B cell (primary cell): Measurements from ENCODE around the gene ENG. TPM values are rescaled to one million over a fixed set of nuclear protein-coding genes. Genes with fewer than 3 reads are reported as not detected.

Experiments
- ATAC-seq: fragments of 200-7000 bp; cut with Tn5 transposase; one replicate; pipeline ENCODE4 v1.10.0; 2021; ENCODE audit warnings: low read depth, mild to moderate bottlenecking, moderate number of reproducible peaks, moderate library complexity
- CTCF ChIA-PET: fragments of 350-600 bp; sonication (Branson Sonifier 250); formaldehyde crosslinking; loops from one replicate; lab custom pipeline; 2021; ENCODE audit warnings: antibody characterized with exemption, inconsistent platforms; lab: Charles Lee
- POLR2A ChIA-PET: fragments of 350-600 bp; sonication (Branson Sonifier 250); formaldehyde crosslinking; loops from one replicate; lab custom pipeline; 2021; ENCODE audit warnings: antibody characterized with exemption; lab: Charles Lee
- DNase-seq: peaks from one replicate; pipeline ENCODE4 v3.0.0; 2013
- H2AFZ ChIP-seq: 2 replicates; pipeline ENCODE4 v1.6.1; 2012; ENCODE audit warnings: mild to moderate bottlenecking, low read depth, low read length; ENCODE audit not compliant: insufficient read depth, poor library complexity, severe bottlenecking
- H3K27ac ChIP-seq, 2 donors: 1 replicate in 1 of 2; 2 replicates in 1 of 2; pipeline ENCODE4 v1.5.1; 2012 to 2013; ENCODE audit warnings: low read length in 2 of 2, mild to moderate bottlenecking in 2 of 2, moderate library complexity in 1 of 2
- H3K27me3 ChIP-seq, 4 experiments: fragments of 200-600 bp in 1 of 4; sonication (generic) in 1 of 4; replicated peaks in 1 of 4; 1 replicate in 2 of 4; 2 replicates in 2 of 4; pipeline versions ENCODE4 v1.6.1 to v1.7.0; 2013 to 2016; ENCODE audit warnings: low read length in 3 of 4, mild to moderate bottlenecking in 2 of 4, mixed read lengths in 1 of 4, moderate library complexity in 1 of 4; ENCODE audit not compliant: insufficient read depth in 4 of 4, control insufficient read depth in 3 of 4; ENCODE audit errors: control extremely low read depth in 1 of 4
- H3K36me3 ChIP-seq, 2 experiments: replicated peaks in 1 of 2; 1 replicate in 1 of 2; 2 replicates in 1 of 2; pipeline versions ENCODE4 v1.6.1 to v1.7.1; 2013; ENCODE audit warnings: low read length in 1 of 2; ENCODE audit not compliant: insufficient read depth in 2 of 2, control insufficient read depth in 1 of 2; ENCODE audit errors: control extremely low read depth in 1 of 2, extremely low read depth in 1 of 2
- H3K4me1 ChIP-seq, 2 donors: fragments of 200-600 bp in 1 of 2; sonication (generic) in 1 of 2; 1 replicate in 1 of 2; 2 replicates in 1 of 2; pipeline versions ENCODE4 v1.5.1 to v1.6.1; 2013 to 2017; ENCODE audit warnings: low read length in 2 of 2; ENCODE audit not compliant: control insufficient read depth in 2 of 2, insufficient read depth in 2 of 2
- H3K4me2 ChIP-seq: replicated peaks from 2 replicates; pipeline ENCODE3; 2012; ENCODE audit warnings: mild to moderate bottlenecking, low read depth, low read length; ENCODE audit not compliant: poor library complexity, severe bottlenecking
- H3K4me3 ChIP-seq, 5 experiments: fragments of 200-600 bp in 1 of 5; sonication (generic) in 1 of 5; 1 replicate in 3 of 5; 2 replicates in 2 of 5; pipeline versions ENCODE4 v1.5.1 to v1.7.0; 2011 to 2016; ENCODE audit warnings: low read length in 4 of 5, mild to moderate bottlenecking in 4 of 5, low read depth in 2 of 5, control low read depth in 1 of 5, moderate library complexity in 1 of 5; ENCODE audit not compliant: insufficient read depth in 1 of 5; ENCODE audit errors: control extremely low read depth in 1 of 5, extremely low read depth in 1 of 5
- H3K79me2 ChIP-seq: fragments of 200-600 bp; sonication (generic); one replicate; pipeline ENCODE4 v1.6.0; 2016; ENCODE audit warnings: low read length; ENCODE audit not compliant: control insufficient read depth, insufficient read depth
- H3K9ac ChIP-seq: fragments of 200-600 bp; sonication (generic); 2 replicates; pipeline ENCODE4 v1.6.1; 2017; ENCODE audit warnings: mild to moderate bottlenecking, low read length, moderate library complexity
- H3K9me3 ChIP-seq, 3 donors: one replicate each; pipeline versions ENCODE4 v1.6.1 to v1.7.1; 2013; ENCODE audit warnings: low read length in 2 of 3; ENCODE audit not compliant: control insufficient read depth in 2 of 3, insufficient read depth in 1 of 3; ENCODE audit errors: control extremely low read depth in 1 of 3
- H4K20me1 ChIP-seq: 2 replicates; pipeline ENCODE4 v1.6.0; 2012; ENCODE audit warnings: mild to moderate bottlenecking, low read length; ENCODE audit not compliant: insufficient read depth, control insufficient read depth, poor library complexity, severe bottlenecking
- H3K27ac Mint-ChIP-seq: one replicate; pipeline ENCODE4 v1.8.0; 2021; ENCODE audit warnings: mixed read lengths
- H3K27me3 Mint-ChIP-seq: one replicate; pipeline ENCODE4 v1.8.0; 2021; ENCODE audit warnings: mixed read lengths
- H3K4me1 Mint-ChIP-seq: one replicate; pipeline ENCODE4 v1.8.0; 2021; ENCODE audit warnings: mixed read lengths
- H3K4me3 Mint-ChIP-seq: one replicate; pipeline ENCODE4 v1.8.0; 2021; ENCODE audit warnings: mixed read lengths
- H3K9me3 Mint-ChIP-seq: one replicate; pipeline ENCODE4 v1.8.0; 2022; ENCODE audit warnings: mixed read lengths; ENCODE audit not compliant: insufficient read depth
- EZH2 ChIP-seq: IDR thresholded peaks from 2 replicates; pipeline ENCODE4 v1.6.1; 2012; ENCODE audit warnings: borderline replicate concordance, low read depth, mild to moderate bottlenecking, moderate library complexity, low read length; ENCODE audit not compliant: insufficient read depth, poor library complexity, severe bottlenecking
- WGBS: methylation state at CpG from one replicate; pipeline ENCODE4 v1.1.5; 2013; ENCODE audit warnings: missing lambda C conversion rate; ENCODE audit not compliant: insufficient coverage; 5-methylcytosine and 5-hydroxymethylcytosine counted together
- intact Hi-C: fragments of 100-400 bp; cut with micrococcal nuclease; formaldehyde crosslinking; loops from one replicate; pipeline ENCODE4 v1.10.0; 2022
- polyA plus RNA-seq: library from polyadenylated mRNA; depleted of rRNA; stranded (reverse); fragments of >200 nt; gene quantifications from 2 replicates; pipeline ENCODE4 v1.2.3, GENCODE V29; 2012
- total RNA-seq, 2 donors: library from RNA; stranded (reverse); fragments of 120-200 nt in 1 of 2; gene quantifications; 1 replicate in 1 of 2; 2 replicates in 1 of 2; pipeline versions ENCODE4 v1.2.3 to v1.2.4, GENCODE V29; 2013 to 2022
- TF ChIP-seq, protein P1 (sequence below): fragments of 200-600 bp; IDR thresholded peaks from one replicate; pipeline ENCODE4 v1.8.0; 2022; ENCODE audit warnings: antibody characterized with exemption, mild to moderate bottlenecking

ENG gene
- total and polyA plus RNA-seq, 2 donors (not counting 1 experiment from before 2014, with no cell fraction given), result 5.4 to 12.6 TPM

DNA sequence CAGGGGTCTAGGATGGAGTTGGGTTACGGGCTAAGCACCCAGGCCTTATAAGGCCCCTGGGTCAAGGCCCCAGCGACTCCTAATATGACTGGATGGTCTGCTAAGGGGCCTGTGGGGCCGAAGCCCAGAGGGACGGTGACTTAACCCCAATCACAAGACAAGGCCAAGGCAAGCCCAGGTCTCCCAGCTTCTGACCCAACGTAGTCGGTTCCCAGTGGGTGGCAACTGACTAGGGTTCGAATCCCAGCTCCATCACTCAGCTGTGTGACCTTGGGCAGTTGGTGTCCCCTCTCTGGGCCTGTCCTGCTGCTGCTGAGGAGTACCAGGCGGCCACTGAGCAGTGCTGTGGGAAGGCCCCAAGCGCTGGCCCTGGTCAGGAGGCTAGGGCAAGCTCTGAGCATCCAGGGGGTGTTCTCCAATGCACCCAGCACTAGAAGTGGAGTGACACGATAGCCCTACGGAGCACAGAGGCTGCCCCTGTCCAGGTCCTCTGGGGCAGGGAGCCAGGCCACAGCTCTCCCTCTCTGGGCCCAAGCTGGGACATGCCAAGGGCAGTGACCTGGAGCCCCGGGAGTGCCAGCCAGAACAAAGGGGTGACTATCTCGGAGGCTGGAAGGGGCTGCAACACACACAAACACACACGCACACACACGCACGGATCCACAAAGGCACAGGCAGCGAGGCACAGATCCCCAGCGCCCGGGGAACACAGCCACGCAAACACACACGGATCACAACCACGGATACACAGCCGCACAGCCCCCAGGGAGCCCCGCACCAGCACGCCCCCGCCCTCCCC, 22.5 kb upstream of the ENG start:
- H3K4me2 ChIP-seq, result peak overlapping the region; percentile 79
- no peaks in the 10 kb centered on the region for H3K9me3 ChIP-seq
- H3K4me1 ChIP-seq, result peaks cover 21 to 30% of the 10 kb centered on the region in 2 donors
- H3K27ac ChIP-seq, result no peak overlapping the region
- DNase-seq (no peak), ATAC-seq (no peak)
- Mint-ChIP-seq H3K4me3 (peak overlapping the region; percentile 75), H3K4me1 (peaks cover 25% of the 10 kb centered on the region), H3K27ac (peak overlapping the region; percentile 26), H3K9me3 (no peaks in the 10 kb centered on the region), H3K27me3 (no peaks in the 10 kb centered on the region)
- peaks cover 0 to 12% (median 3%) of the 10 kb centered on the region in 4 experiments for H3K27me3 ChIP-seq
- intact Hi-C loops, result no loop called here
- 45% methylated on average over 25 of the region's 26 CpGs for WGBS
- peaks cover 4% of the 10 kb centered on the region for H3K79me2 ChIP-seq
- CTCF ChIA-PET, result no interaction called here
- POLR2A ChIA-PET, result no interaction called here
- H2AFZ ChIP-seq, result peak overlapping the region; percentile 64
- no peaks in the 10 kb centered on the region for H4K20me1 ChIP-seq
- TF ChIP-seq, protein P1, sequence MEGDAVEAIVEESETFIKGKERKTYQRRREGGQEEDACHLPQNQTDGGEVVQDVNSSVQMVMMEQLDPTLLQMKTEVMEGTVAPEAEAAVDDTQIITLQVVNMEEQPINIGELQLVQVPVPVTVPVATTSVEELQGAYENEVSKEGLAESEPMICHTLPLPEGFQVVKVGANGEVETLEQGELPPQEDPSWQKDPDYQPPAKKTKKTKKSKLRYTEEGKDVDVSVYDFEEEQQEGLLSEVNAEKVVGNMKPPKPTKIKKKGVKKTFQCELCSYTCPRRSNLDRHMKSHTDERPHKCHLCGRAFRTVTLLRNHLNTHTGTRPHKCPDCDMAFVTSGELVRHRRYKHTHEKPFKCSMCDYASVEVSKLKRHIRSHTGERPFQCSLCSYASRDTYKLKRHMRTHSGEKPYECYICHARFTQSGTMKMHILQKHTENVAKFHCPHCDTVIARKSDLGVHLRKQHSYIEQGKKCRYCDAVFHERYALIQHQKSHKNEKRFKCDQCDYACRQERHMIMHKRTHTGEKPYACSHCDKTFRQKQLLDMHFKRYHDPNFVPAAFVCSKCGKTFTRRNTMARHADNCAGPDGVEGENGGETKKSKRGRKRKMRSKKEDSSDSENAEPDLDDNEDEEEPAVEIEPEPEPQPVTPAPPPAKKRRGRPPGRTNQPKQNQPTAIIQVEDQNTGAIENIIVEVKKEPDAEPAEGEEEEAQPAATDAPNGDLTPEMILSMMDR, result no peak
- TF ChIP-seq EZH2, result no peak
- peak overlapping the region in 3 of 5 experiments; percentile 25 to 34 (median 30) for H3K4me3 ChIP-seq
- peak overlapping the region; percentile 32 for H3K9ac ChIP-seq
- H3K36me3 ChIP-seq, result no peaks in the 10 kb centered on the region

DNA sequence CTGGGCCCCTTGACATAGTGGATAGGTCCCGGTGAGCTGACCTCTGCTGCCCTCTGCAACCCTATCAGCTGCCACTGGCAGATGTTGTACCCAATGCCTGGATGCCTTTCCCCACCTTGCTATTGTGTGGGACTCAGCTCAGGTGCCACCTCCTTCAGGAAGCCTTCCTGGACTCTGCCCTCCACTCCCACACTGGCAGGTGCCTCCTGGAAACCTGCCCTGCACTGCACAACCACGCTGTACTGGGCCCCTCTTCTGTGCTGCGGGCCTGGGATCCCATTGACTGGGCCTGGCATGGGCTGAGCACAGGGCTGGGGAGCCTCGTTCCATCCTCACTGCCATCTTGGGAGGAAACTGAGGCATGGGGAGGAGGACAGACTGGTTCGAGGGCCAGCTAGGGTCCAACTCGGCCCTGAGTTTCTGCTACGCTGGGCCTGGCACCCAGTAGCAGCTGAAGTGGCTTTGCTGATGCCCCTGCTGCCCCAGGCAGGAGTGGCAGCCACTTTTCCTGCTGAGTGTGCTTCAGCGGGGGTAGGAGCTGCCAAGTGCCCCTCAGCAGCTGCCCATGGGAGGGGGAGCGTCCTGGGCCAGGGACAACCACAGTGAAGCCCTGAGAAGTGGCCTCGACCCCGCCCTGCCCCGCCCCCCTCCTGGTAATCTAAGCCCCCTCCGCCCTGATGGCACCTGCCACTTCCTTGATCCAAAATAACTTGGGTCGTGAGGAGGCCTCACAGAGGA, 21.7 kb upstream of the ENG start:
- no peaks in the 10 kb centered on the region for H3K9me3 ChIP-seq
- no peak overlapping the region for H3K4me3 ChIP-seq
- WGBS, result 91% methylated on average over 10 of the region's 14 CpGs
- H3K4me1 ChIP-seq, result peaks cover 21 to 30% of the 10 kb centered on the region in 2 donors
- ATAC-seq (no peak), DNase-seq (no peak)
- H3K4me3 Mint-ChIP-seq, result no peak overlapping the region
- H3K27ac ChIP-seq, result no peak overlapping the region
- H3K27me3 ChIP-seq, result peaks cover 0 to 12% (median 3%) of the 10 kb centered on the region in 4 experiments
- no peaks in the 10 kb centered on the region for H3K9me3 Mint-ChIP-seq
- CTCF ChIA-PET, result no interaction called here
- H3K27me3 Mint-ChIP-seq, result no peaks in the 10 kb centered on the region
- H3K79me2 ChIP-seq, result peaks cover 4% of the 10 kb centered on the region
- H3K27ac Mint-ChIP-seq, result no peak overlapping the region
- no peak overlapping the region for H2AFZ ChIP-seq
- TF ChIP-seq, protein P1, result no peak
- TF ChIP-seq EZH2, result no peak
- no peak overlapping the region for H3K9ac ChIP-seq
- intact Hi-C loops, result no loop called here
- H3K4me2 ChIP-seq, result no peak overlapping the region
- no peaks in the 10 kb centered on the region for H4K20me1 ChIP-seq
- no peaks in the 10 kb centered on the region for H3K36me3 ChIP-seq
- peaks cover 22% of the 10 kb centered on the region for H3K4me1 Mint-ChIP-seq
- POLR2A ChIA-PET, result no interaction called here
